Activated CD8-positive, alpha-beta T cell treated with anti-CD3 and anti-CD28 coated beads for 36 hours (primary cell): ENCODE measurements around the gene OXLD1. TPM values are rescaled to one million over a fixed set of nuclear protein-coding genes. Genes with fewer than 3 reads are reported as not detected.

Experiments
- ATAC-seq: fragments of 200-7000 bp; cut with Tn5 transposase; one replicate; pipeline ENCODE4 v1.10.0; 2021; ENCODE audit warnings: mild to moderate bottlenecking, moderate library complexity
- CTCF ChIA-PET: fragments of 350-600 bp; sonication (Branson Sonifier 250); formaldehyde crosslinking; loops from one replicate; lab custom pipeline; 2021; ENCODE audit warnings: antibody characterized with exemption; lab: Charles Lee
- POLR2A ChIA-PET: fragments of 350-600 bp; sonication (Branson Sonifier 250); formaldehyde crosslinking; loops from one replicate; lab custom pipeline; 2021; ENCODE audit warnings: antibody characterized with exemption; lab: Charles Lee
- DNase-seq: peaks from one replicate; pipeline ENCODE4 v3.0.0-alpha.2; 2020
- H3K27ac Mint-ChIP-seq: one replicate; pipeline ENCODE4 v1.8.0; 2021; ENCODE audit warnings: mild to moderate bottlenecking, mixed read lengths
- H3K27me3 Mint-ChIP-seq: one replicate; pipeline ENCODE4 v1.8.0; 2021; ENCODE audit warnings: mixed read lengths
- H3K36me3 Mint-ChIP-seq: one replicate; pipeline ENCODE4 v1.8.0; 2021; ENCODE audit warnings: low read depth, mixed read lengths
- H3K4me1 Mint-ChIP-seq: one replicate; pipeline ENCODE4 v1.8.0; 2021; ENCODE audit warnings: low read depth, mixed read lengths
- H3K4me3 Mint-ChIP-seq: one replicate; pipeline ENCODE4 v1.8.0; 2021; ENCODE audit warnings: mild to moderate bottlenecking, moderate library complexity, mixed read lengths
- H3K9me3 Mint-ChIP-seq: one replicate; pipeline ENCODE4 v1.8.0; 2021; ENCODE audit warnings: mixed read lengths
- intact Hi-C: fragments of 100-400 bp; cut with micrococcal nuclease; formaldehyde crosslinking; loops from one replicate; pipeline ENCODE4 v1.10.0; 2022
- total RNA-seq, 2 experiments: library from RNA; stranded (reverse); gene quantifications; one replicate each; pipeline ENCODE4 v1.2.3, GENCODE V29; 2021
- TF ChIP-seq, protein P1 (sequence below): fragments of 200-600 bp; IDR thresholded peaks from one replicate; pipeline ENCODE4 v1.8.0; 2022; ENCODE audit warnings: antibody characterized with exemption, mild to moderate bottlenecking

Gene OXLD1
- total RNA-seq, 2 experiments from 2014 or later = 50.1 to 52.6 TPM

DNA sequence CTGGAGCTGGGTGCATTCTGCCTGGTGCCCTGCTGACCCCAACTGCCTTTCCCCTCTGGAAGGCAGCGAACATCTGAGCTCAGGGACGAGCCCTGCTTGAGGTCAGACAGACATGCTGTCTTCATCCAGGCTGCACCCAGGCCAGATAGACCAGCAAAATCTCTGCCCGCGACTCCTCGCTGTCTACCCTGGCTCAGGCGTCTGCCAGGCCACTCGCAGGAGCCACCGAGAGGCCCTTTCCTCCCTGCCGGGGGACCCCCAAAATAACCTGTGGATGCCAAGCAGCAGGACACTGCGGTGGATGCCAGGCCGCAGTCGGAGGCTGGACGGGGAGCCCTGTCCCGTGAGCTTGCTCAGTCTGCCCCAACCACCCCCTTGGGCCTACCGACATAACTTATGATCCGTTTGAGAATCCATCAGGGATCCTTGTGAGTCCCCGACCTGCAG lies 42.4 kb upstream of the OXLD1 start:
- CTCF ChIA-PET = interaction anchor here (1.3 kb wide), 1 partner anchor 33 kb away, joined by 3 read pairs; no protein-coding TSS in a partner anchor
- TF ChIP-seq, protein P1, sequence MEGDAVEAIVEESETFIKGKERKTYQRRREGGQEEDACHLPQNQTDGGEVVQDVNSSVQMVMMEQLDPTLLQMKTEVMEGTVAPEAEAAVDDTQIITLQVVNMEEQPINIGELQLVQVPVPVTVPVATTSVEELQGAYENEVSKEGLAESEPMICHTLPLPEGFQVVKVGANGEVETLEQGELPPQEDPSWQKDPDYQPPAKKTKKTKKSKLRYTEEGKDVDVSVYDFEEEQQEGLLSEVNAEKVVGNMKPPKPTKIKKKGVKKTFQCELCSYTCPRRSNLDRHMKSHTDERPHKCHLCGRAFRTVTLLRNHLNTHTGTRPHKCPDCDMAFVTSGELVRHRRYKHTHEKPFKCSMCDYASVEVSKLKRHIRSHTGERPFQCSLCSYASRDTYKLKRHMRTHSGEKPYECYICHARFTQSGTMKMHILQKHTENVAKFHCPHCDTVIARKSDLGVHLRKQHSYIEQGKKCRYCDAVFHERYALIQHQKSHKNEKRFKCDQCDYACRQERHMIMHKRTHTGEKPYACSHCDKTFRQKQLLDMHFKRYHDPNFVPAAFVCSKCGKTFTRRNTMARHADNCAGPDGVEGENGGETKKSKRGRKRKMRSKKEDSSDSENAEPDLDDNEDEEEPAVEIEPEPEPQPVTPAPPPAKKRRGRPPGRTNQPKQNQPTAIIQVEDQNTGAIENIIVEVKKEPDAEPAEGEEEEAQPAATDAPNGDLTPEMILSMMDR = no peak
- peaks cover 35% of the 10 kb centered on the region for H3K4me1 Mint-ChIP-seq
- H3K9me3 Mint-ChIP-seq = no peaks in the 10 kb centered on the region
- POLR2A ChIA-PET = interaction anchor here (1.1 to 4.5 kb wide), 8 partner anchors 10 to 162 kb away, joined by 3 to 23 read pairs (median 4); partner anchors contain the start of genes ARHGDIA and FAAP100
- DNase-seq (no peak), ATAC-seq (no peak)
- no peak overlapping the region for H3K27ac Mint-ChIP-seq
- no peaks in the 10 kb centered on the region for H3K27me3 Mint-ChIP-seq
- peaks cover 32% of the 10 kb centered on the region for H3K36me3 Mint-ChIP-seq
- intact Hi-C loops = no loop called here
- H3K4me3 Mint-ChIP-seq = no peak overlapping the region

DNA sequence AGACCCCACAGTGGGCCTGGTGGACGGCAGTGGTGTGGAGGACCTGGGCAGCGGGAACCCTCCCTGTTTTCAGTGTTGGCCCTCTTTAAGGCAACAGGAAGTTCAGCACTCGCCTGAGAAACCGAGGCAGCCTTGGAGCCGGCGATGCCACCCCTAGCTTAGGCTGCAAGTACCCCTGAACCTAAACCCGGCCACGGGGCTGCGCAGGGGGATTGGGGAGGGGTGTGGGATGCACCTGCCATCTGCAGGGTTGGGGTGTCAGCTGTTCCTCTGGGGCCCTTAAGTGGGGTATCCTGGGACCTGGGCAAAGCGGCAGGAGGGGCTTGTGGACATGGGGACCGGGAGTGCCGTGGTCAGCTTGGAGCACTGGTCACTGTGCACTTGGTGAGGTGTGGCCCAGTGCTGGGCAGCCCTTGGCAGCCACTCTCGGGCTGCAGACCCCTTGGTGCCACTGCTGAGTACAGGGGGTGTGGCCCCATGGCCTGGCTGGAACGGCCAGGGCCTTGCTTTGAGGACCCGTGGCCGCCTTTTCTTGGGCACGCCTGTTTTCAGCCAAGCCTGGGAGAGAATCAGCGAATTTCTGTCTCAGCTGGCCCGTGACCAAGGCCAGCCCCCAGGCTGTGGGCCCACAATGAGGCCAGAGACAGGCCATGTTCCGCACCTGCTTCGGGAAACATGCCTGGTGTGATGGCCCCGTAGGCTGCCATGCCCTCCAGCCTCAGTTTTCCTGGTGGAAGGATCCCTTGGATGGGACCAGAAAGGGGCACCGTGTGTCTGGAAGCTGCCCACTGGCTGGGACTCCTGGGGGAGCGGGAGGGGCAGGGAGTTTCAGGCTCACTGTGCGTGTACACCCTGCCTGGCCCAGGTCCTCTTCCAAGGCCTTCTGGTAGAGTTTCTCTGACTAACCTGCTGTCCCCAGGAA lies 41.6 kb upstream of the OXLD1 start:
- TF ChIP-seq, protein P1 = no peak

DNA sequence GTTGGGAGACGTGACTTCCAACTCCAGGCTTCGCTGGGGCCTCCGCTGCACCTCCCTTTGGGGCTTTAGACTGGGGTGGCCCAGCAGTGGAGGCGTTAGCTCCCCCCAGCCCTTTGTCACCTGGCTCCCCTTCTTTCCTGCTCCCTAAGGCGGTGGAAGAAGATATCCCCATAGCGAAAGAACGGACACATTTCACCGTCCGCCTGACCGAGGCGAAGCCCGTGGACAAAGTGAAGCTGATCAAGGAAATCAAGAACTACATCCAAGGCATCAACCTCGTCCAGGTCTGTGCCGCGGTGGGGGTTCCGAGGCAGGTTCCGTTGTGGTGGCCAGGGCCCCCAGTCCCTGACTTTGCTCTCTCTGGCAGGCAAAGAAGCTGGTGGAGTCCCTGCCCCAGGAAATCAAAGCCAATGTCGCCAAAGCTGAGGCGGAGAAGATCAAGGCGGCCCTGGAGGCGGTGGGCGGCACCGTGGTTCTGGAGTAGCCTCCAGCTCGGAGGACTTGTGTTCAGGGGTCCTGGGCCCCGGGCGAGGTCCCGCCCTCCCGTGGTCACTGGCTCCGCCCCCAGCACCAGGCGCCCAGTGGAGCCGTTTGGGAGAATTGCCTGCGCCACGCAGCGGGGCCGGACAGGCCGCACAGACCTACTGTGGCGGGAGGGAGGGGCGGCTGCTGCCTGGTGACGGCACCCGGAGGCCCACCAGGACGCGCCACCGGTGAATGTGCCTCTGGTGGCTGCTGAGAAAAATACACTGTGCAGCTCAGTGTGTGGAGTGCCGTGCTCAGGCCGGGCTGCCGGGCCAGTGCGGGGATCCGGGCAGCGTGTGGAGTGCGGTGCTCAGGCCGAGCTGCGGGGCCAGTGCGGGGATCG lies 40.6 kb upstream of the OXLD1 start:
- Mint-ChIP-seq H3K9me3 (no peaks in the 10 kb centered on the region), H3K27me3 (no peaks in the 10 kb centered on the region), H3K4me1 (peaks cover 27% of the 10 kb centered on the region), H3K27ac (no peak overlapping the region), H3K4me3 (no peak overlapping the region), H3K36me3 (peaks cover 38% of the 10 kb centered on the region)
- ATAC-seq (no peak), DNase-seq (no peak)
- TF ChIP-seq, protein P1 = no peak
- intact Hi-C loops = no loop called here
- ChIA-PET POLR2A (interaction anchor here (0.6 to 1.8 kb wide), 7 partner anchors 11 to 164 kb away, joined by 3 to 7 read pairs (median 4); partner anchors contain the start of genes ARHGDIA, ARL16 and HGS), CTCF (no interaction called here)

More for the DNA sequence above, 41.6 kb upstream of the OXLD1 start:
- Mint-ChIP-seq H3K9me3 (no peaks in the 10 kb centered on the region), H3K36me3 (peaks cover 32% of the 10 kb centered on the region), H3K27ac (no peak overlapping the region), H3K27me3 (no peaks in the 10 kb centered on the region), H3K4me3 (no peak overlapping the region), H3K4me1 (peaks cover 30% of the 10 kb centered on the region)
- ChIA-PET POLR2A (interaction anchor here (0.5 to 4.5 kb wide), 9 partner anchors 10 to 273 kb away, joined by 3 to 23 read pairs (median 3); partner anchors contain the start of gene ARHGDIA), CTCF (no interaction called here)
- ATAC-seq = no peak
- intact Hi-C loops = no loop called here
- no peak for DNase-seq

DNA sequence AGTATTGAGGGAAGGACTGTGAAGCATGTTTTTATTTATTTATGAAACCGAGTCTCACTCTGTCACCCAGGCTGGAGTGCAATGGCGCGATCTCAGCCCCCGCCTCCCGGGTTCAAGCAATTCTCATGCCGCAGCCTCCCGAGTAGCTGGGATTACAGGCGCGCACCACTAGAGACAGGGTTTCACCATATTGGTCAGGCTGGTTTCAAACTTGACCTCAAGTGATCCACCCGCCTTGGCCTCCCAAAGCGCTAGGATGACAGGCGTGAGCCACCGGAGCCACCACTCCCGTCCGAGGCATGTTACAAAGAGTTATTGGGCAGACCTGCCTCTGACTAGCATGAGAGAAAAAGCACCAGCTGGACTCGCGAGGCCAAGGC lies 39.8 kb upstream of the OXLD1 start:
- no peak for ATAC-seq
- TF ChIP-seq, protein P1 = no peak
- Mint-ChIP-seq H3K4me3 (no peak overlapping the region), H3K27ac (no peak overlapping the region), H3K4me1 (peaks cover 29% of the 10 kb centered on the region), H3K9me3 (no peaks in the 10 kb centered on the region), H3K27me3 (no peaks in the 10 kb centered on the region), H3K36me3 (peaks cover 43% of the 10 kb centered on the region)
- no peak for DNase-seq
- CTCF ChIA-PET = no interaction called here
- intact Hi-C loops = no loop called here
- POLR2A ChIA-PET = interaction anchor here (0.6 to 3.5 kb wide), 7 partner anchors 10 to 165 kb away, joined by 3 to 14 read pairs (median 4); partner anchors contain the start of genes ARHGDIA, ARL16 and HGS
